ENCODE data around the gene MARCHF10.

MARCHF10 gene

DNA sequence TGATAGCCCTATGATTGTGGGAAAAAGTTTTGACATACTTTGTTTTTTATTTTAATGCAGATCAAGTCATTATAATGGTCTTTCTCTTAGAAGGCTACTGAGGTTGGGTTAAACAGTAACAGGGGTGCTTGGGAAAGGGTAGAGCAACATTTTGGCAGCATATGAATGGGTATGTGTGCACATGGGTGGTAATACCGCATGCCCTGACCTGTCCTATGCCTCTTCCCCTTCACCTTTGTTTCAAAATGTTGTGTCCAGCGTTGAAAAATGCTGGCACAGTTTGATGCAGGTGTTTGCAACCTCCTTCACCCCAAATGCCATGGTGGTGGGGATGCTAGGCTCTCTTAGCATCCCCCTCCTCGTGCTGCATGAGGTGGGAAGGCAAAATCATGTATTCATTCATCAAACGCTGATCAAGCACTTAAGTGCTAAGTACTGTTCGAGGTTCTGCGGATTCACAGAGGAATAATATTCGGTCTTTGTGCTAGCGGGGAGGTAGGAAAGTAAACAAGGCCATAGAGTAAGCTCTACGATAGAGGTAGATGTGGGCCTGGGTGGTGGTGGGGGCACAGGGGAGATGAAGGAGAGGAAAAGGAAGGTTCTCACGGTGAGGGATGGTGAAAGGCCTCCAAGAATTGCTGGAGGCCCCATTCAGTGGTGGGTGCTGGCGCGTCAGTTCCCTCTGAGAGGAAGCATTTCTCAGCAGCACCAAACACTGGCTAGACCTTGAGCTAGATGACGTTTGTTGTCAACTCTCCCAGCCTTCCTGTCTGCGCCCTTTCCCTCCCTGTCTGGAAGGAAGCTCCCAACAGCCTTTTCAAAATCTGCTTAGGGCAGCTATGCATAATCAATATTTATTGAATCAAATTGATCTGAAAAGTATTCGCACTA is 13.3 kb upstream of the MARCHF10 start:
- no peak for DNase-seq

DNA sequence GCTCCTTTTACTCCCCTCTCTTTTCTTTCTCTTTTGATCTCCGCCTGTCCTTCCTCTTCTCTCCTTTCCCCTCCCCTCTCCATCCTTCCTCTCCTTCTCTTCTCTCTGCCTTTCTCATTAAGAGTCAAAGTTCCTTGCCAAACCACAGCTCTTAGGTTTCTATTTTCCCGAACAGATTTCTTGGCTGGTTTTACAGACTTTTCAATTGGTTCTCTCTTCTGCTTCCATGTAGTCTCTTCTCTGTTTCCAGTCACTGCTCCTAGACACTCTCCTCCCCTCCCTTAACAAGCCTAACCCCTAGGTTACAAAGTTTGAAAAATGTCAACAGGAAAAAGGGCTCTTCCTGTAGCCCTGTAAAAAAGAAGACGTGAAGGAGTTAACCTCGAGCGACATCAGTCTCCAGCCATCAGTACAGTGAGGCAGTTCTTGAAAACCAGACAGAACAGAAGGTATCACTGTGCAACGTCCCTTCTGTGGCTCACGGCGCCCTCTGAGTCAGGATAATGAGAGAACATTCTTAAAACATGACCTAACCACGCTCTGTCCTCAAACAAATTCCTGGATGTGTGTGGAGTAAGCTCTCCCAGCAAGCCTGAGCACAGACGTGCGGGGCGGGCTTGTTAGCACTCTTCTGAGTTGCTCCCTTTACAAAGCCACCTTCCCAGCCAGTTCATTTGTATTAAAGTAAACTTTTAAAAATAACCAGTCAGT is 11.6 kb upstream of the MARCHF10 start:
- DNase-seq, result no peak

DNA sequence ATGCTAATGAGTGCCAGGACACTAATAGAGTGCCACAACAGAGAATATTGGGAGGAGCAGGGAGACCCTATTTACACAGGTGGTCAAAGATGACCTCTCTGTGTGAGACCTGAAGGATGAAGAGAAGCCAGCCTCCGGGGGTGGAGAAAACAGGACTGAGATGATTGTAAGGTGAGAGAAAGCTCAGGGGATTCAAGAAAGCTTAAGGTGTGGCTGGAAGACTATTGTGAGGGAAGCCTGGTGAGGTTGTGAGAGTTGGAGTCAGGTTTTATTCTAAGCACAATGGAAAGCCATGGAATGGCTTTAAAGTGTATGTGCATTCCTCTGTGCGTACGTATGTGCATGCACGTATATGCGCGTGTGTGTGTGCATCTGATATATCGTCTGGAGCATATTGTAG is 10.4 kb upstream of the MARCHF10 start:
- no peak for DNase-seq

DNA sequence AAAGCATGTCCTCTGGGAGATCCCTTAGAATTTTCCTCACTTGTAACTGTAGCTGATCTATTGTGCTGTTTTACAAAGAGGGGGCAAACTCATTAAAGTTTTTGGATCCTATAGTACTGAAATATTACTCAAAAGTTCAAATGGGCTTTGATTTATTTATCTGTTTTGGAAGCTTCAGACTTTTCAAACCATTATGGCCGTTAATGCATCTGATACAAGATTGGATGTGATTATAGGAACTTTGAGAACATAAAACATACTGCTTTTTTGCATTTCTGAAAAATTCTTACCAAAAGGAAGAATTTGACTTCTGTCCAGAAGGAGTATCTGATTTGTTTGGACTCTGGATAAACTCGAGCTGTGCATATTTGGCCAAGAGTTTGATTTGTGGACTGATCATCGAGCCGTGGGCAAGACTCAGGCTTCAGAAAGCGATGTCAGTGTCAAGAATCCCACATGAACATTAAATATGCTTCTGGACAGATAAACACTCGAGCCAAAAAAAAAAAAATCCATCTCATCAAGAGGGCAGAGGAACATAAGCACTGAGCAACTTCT is 8.2 kb upstream of the MARCHF10 start:
- no peak for DNase-seq

DNA sequence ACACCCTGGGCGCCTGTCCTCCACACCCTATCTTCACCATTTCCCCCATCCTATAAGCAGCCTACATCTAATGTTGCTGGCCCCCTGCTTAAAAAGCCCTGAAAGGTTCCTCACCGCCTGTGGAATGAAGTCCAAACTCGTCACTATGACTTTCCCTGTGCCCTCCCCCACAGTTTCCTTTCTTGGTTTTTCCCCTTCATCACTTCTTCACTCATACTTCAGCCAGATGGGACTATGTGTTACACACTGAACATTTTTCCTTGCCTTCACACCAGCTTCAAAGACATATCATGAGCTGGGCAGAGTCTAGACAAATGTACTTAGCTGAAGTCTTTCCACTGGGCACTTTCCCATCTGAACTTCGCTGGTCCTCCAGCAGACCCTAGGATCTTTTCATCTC is 1.5 kb upstream of the MARCHF10 start:
- no peak for DNase-seq

DNA sequence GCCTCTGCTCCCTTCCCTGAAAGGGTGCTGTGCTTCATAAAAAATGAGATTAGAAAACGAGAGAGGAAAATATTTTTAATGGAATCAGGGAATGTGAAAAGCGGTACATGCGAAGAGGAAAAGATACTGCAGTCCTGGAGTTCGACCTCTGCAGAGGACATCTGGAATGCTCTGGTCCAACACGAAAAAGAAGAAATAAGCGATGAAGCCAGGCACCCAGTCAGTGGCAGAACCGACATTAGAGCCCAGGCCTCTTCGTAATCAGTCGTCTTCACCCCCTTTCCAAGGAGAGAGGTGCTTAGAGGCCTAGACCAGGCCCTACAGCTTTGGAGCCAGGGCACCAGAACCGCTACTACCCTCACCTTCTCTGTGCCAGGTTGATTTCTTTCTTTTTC is 459 bp upstream of the MARCHF10 start:
- no peak for DNase-seq

DNA sequence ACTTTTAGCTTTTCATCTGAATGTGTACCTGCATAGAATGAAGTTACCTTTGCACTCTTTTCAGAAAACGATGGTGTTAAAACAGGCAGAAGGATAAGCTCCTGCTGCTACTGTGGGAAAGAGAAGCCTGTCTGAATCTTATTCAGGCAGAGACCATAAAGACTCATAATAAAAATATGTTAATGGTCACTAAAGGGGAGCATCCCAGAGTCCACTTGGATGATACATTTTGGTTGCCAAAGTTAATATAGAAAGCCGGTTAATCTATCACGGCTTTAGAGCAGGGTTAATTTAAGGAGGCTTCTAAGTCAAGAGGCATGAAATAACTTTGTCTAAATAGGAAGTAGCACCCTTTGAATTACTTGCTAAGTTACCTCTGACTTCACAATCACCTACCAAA is 2.9 kb downstream of the MARCHF10 start:
- no peak for DNase-seq

DNA sequence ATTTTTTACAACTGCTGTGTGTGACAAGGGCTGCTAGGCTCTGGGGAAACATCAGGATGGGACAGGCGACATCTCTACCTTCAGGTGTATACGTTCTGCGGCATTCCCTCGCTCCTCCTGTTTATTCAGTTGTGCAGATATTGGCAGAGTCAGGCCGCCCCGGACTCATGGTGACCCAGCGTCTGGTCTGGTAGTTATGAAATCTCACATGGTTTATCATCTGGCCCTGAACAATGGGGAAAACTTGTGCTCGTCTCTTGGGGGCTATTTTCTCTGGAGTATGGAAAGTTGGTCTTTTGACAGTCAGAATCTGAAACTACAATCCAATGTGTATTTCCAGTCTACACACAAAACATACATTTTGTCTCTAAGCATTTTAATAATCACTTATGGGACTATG is 3.3 kb downstream of the MARCHF10 start:
- DNase-seq, result no peak

DNA sequence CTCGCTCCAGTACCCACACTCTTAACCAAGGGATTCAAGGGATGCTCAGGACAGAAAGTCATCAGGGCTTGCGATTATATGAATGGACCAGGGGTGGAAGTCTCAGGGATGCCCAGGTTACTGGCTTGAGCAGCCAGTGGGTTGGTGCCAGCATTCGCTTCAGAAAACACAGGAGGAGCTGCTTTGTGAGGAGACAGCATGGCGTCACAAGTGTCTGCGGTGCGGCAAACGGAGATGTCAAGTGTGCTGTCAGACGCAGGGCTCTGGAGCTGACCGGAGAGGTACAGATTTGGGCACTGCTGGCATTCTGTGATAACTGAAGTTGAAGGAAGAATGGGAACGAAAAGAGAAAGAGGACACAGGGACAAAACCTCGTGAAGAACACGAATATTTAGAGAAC is 4.1 kb downstream of the MARCHF10 start:
- DNase-seq, result no peak

DNA sequence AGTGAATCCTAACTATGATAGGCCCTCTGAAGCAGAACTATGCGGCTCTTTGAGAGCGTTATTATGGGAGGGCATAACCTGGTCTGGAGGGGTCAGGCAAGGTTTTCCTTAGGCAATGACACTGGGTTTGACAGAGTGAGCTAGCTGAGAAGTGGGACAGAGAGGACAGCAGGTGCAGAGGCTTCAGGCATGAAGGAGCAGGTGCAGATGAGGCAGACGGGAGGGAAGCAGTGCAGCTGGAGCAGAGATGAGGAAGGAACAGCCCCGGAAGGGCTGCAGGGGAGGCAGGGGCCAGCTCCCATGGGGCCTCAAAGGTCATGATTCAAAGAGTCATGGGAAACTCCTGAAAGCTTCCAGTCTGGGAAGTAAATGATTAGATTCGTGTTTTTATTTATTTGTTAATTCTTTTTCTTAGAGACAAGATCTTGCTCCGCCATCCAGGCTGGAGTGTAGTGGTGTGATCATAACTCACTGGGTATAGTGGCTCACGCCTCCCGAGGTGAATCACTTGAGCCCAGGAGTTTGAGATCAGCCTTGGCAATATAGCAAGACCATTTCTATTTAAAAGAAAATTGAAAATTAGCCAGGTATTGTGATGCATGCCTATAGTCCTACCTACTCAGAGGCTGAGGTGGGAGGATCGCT is 5.4 kb downstream of the MARCHF10 start:
- DNase-seq, result no peak

DNA sequence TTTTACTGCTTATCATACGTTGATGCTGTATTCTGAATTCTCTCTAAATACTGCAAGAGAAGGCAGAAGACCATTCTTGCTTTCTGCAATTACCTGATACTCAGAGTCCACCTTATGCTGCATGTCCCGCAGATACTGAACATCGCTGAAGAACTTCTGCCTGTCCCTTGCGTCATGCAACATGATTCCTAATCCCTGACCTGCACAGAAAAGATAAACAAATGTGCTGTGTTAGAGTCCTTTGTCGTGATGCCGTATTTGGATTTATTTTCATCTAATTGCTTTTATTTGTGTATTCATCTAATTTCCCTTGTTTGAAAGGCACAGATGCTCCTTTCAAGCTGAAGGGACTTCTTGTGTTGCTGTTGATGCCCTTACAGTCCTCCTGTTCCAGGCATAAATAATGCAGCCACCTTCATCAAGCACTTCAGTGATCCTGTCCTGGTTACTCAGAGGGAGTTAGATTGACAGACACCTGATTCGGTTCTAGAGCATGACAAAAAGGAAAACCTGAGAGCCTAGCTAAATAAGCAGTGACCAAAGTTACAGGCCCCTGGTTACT is 6.5 kb downstream of the MARCHF10 start:
- DNase-seq, result no peak

DNA sequence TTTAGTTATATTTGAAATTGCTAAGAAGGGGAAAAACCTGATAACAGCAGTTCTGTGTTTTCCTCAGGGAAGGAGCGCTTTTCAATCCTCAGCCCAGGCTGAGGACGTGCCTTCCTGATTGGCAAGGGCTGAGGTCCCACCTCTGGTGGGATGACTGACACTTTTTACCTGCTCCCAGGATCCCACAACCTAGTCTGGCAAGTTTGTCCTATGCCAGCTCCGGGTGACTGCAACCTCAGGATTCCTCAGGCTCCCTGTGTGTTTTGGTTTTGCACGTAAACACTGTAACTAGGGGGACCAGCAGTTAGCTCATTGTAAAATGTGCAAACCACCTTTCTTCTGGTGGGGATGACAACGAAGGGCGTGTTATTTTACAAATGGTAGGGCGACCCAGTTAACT is 7.5 kb downstream of the MARCHF10 start:
- no peak for DNase-seq

DNA sequence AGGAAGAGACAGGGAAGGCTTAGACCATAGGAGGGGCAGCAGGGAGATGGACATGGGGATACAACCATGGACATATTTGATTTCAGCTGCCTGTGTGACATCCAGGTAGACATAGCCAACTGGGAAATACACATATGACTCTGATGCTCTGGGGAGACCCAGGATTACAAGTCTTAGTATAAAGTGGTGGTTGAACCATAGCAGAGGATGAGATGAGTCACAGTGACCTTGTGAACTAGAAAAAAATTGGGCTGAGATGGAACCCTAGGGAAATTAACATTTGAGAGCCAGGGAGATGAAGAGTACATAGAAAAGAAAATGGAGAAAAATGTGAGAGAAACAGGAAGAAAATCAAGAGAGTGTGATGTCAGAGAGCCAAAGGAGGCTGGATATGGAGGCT is 10.2 kb downstream of the MARCHF10 start:
- no peak for DNase-seq

DNA sequence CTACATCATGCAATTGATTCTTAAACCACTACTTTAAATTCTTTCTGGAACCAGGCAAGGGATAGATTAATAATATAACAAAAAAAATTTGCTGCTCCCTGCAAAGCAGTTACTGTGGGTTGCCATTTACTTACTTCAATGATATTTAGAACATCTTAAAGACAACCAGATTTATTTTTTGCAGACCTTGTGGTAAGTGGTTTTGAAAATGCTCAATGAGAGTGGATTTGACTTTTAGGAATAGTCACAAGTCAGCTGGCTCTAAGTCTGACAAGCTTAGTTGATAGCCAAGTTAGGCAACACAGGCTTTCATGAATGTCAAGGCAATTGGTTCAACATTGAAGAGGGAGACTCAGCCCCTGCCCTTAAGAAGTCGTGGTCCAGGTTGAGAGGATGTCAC is 11.8 kb downstream of the MARCHF10 start:
- no peak for DNase-seq

DNA sequence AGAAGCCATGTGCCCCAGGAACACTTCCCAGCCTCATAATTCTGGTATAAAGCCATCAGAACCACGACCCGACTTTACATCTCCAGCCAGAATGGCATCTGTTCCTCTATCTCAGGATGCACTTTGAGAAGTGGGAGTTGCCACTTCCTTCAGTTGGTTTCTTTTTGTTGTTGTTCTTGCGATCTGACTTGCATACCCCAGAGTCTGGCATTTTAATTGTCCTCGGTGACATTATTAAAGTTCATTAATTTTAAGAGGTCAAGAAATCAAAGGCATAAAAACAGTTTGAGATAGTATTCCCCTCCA is 13.5 kb downstream of the MARCHF10 start:
- DNase-seq, result no peak

DNA sequence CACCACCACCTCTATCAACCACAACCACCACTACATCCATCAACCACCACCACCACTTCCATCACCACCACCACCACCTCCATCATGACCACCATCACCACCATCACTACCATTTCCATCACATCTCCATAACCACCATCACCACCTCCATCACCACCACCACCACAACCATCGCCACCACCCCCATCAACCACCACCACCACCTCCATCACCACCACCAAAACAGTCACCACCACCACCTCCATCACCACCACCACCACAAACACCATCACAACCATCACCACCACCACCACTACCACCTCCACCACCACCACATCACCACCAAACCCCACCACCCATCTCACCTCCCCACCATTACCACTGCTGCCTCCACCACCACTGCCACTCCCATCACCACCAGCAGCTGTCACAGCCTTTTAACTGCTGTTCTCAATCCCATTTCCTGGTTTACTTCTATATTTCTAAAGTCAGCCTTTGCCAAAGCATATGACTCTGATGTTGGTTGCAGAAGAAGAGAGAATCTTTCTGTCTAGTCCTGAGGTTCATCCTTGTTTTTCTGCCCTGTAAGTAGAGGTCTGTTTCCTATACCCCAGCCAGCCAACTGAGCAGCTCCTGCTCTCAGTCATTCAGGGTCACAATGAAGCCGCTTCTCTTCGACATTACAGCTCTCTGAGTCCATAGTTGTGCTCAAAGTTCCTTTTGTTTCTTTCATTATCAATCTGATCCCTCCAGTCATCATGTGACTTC is 14.0 kb downstream of the MARCHF10 start:
- DNase-seq, result no peak

DNA sequence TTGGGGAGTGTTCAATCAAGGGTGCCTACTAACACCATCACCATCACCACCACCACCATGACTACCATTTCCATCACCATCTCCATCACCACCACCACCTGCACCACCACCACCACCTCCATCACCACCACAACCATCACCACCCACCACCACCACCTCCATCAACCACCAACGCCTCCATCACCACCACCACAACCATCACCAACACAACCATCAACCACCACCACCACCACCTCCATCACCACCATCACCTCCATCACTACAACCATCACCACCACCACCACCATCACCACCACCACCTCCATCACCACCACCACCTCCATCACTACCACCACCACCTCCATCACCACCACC is 15.7 kb downstream of the MARCHF10 start:
- DNase-seq, result no peak

DNA sequence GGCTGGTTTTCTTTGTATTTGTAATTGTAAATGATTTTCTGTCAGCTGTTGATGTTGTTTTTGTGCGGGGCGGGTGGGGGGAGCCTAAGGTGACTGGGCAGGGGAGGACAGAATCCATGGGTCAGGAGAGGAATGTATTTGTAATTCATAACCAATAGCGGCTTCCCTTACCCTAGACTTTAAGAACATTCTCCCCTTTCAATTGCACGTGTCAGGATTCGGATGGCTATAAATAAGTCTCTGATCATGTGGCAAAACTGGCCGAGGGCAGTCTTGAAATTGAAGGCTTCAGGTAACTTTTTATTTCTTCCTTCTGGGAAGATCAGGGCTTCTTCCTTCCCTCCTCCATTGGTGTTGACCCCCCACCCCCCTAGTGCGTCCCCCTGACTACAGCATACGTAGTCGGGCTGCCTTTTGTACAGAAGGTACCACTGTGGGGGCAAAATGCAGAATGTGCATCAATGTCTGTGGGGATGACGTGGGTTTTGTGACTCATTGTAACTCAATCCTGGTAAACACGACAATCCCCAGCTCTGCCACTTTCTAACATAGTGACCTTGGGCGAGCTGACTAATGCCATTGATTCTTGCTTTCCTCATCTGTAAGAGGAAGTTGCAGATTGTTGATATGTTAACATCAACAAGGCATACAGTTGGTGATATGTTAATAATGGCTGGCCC is 16.2 kb downstream of the MARCHF10 start:
- no peak for DNase-seq

DNA sequence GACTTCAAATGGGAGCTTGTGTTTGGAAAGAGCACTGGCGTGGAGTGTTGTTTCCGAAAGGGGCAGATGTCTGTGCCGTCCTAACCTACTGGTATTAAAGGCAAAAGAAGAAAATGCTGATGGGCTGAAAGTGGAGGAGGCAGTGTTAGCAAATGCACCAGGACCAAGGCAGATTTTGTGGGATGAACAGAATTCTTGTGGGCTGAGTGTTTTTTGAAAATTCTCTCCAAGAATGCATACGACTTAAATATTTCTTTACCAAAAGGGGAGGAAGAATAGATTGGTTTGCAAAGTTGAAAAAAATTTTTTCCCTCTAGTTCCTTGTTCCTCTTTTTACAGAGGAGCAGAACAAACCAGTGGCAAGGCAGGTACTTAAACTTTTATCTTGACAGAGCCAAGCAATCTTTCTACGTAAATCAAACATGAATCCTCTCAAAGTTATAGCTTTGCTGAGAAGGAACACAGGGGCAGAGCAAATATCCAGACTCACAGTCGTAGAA is 16.8 kb downstream of the MARCHF10 start:
- no peak for DNase-seq

DNA sequence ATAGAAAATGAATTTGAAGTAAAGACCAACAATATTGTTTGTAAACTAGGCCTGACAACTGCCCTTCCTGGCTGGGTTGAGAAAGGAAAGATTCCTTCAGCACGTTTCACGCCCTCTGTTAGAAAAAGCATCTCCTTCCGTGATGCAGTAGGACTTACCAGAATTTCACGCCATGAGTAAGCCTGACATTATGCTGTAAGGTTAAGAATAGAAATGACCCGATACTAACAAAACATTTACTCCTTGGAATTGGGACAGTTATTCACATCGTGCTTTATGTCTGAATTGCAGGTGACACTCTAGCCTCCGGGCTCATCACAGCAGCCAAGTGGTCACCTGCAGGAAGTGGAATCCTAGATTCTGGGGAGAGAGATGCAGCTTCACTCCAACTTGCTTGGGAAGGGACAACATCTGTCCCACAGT is 17.5 kb downstream of the MARCHF10 start:
- no peak for DNase-seq

DNA sequence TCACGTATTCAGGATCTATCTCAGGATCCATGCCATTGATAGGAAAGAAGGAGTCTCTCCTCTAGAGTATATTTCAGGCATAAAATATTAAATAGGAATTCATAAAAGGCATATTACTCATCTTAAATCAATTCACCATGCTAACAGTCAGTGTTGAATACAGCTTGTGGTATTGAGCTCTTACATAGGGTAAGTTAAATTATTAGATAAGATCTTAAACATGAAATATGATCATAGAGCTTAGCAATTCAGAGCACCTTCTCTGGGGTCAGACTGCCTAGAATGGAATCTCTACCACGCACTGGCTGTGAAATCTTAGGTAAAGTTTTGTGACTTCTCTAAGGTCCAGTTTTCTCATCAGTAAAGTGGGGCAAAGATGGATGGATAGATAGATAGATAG is 20.7 kb downstream of the MARCHF10 start:
- DNase-seq, result no peak

DNA sequence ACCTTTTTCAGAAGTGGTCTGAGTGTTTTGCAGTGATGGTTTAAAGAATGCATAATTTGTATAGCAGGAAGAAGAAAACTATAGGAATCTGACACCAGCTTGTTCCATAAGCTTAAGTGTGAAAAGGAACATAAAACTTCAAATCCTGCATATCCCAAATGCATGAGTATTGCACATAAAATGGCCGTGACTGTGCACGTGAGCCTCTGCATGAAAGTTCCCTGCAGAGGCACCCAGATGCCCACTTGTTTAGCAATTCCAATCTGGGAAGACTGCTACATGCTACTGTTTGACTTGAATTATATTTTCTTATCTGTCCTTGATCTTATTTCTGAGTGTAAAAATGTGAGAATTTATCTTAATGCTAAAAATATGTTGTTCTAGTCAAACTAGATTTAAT is 21.5 kb downstream of the MARCHF10 start:
- DNase-seq, result no peak

All from activated naive CD4-positive, alpha-beta T cell (primary cell).